ENCODE measurements around the gene IGFL1.

IGFL1 gene

DNA sequence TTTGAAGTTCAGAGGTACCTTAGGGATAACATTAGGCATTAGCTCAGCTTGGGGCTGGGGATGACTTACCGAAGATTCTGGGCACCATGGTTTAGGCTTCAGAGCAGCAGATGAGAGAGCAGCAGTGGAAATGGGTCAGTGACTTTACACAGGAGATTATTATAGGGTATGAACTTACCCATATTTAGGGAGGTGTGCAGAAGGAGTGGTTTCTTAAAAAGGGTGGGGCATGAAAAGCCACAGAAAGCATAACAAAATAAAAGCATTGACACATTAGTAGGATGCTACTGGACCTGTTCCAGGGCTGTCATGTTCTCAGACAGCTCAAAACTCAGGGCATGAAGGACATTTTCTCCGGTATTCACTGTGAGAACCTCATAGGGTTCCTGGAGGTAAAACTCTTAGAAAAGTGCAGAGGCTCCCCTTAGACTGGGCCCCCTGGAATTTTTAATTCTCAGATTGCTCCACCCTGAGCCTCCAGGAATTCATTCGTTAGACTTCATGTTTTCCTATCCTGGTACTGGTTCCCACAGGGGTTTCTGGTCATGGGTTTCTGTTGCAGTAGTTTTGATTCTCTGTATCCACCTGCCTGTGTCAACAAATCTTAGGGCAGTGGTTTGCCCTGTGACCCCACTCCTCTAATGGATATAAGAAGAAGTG is 20.7 kb downstream of the IGFL1 start:
- TF ChIP-seq CTCF (conservative IDR thresholded peaks at IDR 0.05; ENCODE audit: low read length) (no peak), EZH2phosphoT487 (IDR thresholded peaks at IDR 0.05; ENCODE audit: borderline replicate concordance) (no peak)
- peaks cover 15% of the 10 kb centered on the region for H3K27me3 ChIP-seq (ENCODE audit: insufficient read depth, low read length, poor library complexity, severe bottlenecking)
- no peaks in the 10 kb centered on the region for H3F3A ChIP-seq (ENCODE audit: low read depth)
- H2AFZ ChIP-seq (ENCODE audit: low read length) = no peak overlapping the region
- no peaks in the 10 kb centered on the region for H3K9me3 ChIP-seq (ENCODE audit: insufficient read depth, low read depth, low read length)
- H3K4me2 ChIP-seq (ENCODE audit: low read depth, low read length, poor library complexity, severe bottlenecking) = no peak overlapping the region
- H3K79me2 ChIP-seq (ENCODE audit: insufficient read depth, low read length) = no peaks in the 10 kb centered on the region
- no peak overlapping the region for H3K9ac ChIP-seq (ENCODE audit: low read depth, low read length, poor library complexity, severe bottlenecking)
- no peak overlapping the region for H3K4me3 ChIP-seq (ENCODE audit: low read length, poor library complexity, severe bottlenecking)
- no peaks in the 10 kb centered on the region for H4K20me1 ChIP-seq (ENCODE audit: insufficient read depth, low read length, poor library complexity, severe bottlenecking)
- no peaks in the 10 kb centered on the region for H3K9me2 ChIP-seq (replicated peaks; ENCODE audit: low read depth, low read length)
- H3K4me1 ChIP-seq (ENCODE audit: insufficient read depth, low read length, poor library complexity, severe bottlenecking) = no peaks in the 10 kb centered on the region
- no peaks in the 10 kb centered on the region for H3K36me3 ChIP-seq (ENCODE audit: insufficient read depth, low read length)

DNA sequence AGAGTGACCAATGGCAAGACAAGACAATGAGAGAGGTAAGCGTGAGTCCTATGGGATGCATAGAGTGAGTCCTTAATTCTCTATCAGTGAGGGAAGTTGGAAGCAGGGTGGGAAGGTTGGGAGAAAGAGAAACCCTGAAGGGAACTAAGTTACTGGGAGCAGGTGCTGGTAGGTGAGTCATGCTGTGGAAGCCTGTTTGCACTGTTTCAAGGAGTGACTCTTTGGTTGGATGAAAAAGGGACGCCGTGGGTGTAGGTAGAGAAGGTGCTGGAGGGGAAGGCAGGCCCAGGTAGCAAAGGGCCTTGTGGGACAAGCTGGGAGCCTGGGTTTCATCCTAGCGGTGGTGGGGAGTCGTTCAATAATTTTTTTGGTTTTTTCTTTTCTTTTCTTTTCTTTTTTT is 21.9 kb downstream of the IGFL1 start:
- no peak for TF ChIP-seq CTCF (conservative IDR thresholded peaks at IDR 0.05; ENCODE audit: low read length)
- TF ChIP-seq EZH2phosphoT487 (IDR thresholded peaks at IDR 0.05; ENCODE audit: borderline replicate concordance) = no peak
- H3F3A ChIP-seq (ENCODE audit: low read depth) = no peaks in the 10 kb centered on the region
- no peak overlapping the region for H3K4me2 ChIP-seq (ENCODE audit: low read depth, low read length, poor library complexity, severe bottlenecking)
- no peaks in the 10 kb centered on the region for H4K20me1 ChIP-seq (ENCODE audit: insufficient read depth, low read length, poor library complexity, severe bottlenecking)
- H3K9me3 ChIP-seq (ENCODE audit: insufficient read depth, low read depth, low read length) = no peaks in the 10 kb centered on the region
- H3K9ac ChIP-seq (ENCODE audit: low read depth, low read length, poor library complexity, severe bottlenecking) = no peak overlapping the region
- H3K4me1 ChIP-seq (ENCODE audit: insufficient read depth, low read length, poor library complexity, severe bottlenecking) = no peaks in the 10 kb centered on the region
- no peaks in the 10 kb centered on the region for H3K9me2 ChIP-seq (replicated peaks; ENCODE audit: low read depth, low read length)
- H3K79me2 ChIP-seq (ENCODE audit: insufficient read depth, low read length) = no peaks in the 10 kb centered on the region
- no peaks in the 10 kb centered on the region for H3K36me3 ChIP-seq (ENCODE audit: insufficient read depth, low read length)
- no peak overlapping the region for H3K4me3 ChIP-seq (ENCODE audit: low read length, poor library complexity, severe bottlenecking)
- no peak overlapping the region for H2AFZ ChIP-seq (ENCODE audit: low read length)
- H3K27me3 ChIP-seq (ENCODE audit: insufficient read depth, low read length, poor library complexity, severe bottlenecking) = peaks cover 16% of the 10 kb centered on the region

- Histone ChIP-seq H3K9me3 (ENCODE audit: insufficient read depth, low read depth, low read length) (no peaks in the 10 kb centered on the region), H3K4me2 (ENCODE audit: low read depth, low read length, poor library complexity, severe bottlenecking) (no peak overlapping the region), H3K4me3 (ENCODE audit: low read length, poor library complexity, severe bottlenecking) (no peak overlapping the region), H3K36me3 (ENCODE audit: insufficient read depth, low read length) (no peaks in the 10 kb centered on the region), H3K9ac (ENCODE audit: low read depth, low read length, poor library complexity, severe bottlenecking) (no peak overlapping the region), H4K20me1 (ENCODE audit: insufficient read depth, low read length, poor library complexity, severe bottlenecking) (no peaks in the 10 kb centered on the region), H2AFZ (ENCODE audit: low read length) (no peak overlapping the region), H3K4me1 (ENCODE audit: insufficient read depth, low read length, poor library complexity, severe bottlenecking) (no peaks in the 10 kb centered on the region), H3K27me3 (ENCODE audit: insufficient read depth, low read length, poor library complexity, severe bottlenecking) (peaks cover 20% of the 10 kb centered on the region), H3K9me2 (replicated peaks; ENCODE audit: low read depth, low read length) (no peaks in the 10 kb centered on the region), H3K79me2 (ENCODE audit: insufficient read depth, low read length) (no peaks in the 10 kb centered on the region), H3F3A (ENCODE audit: low read depth) (no peaks in the 10 kb centered on the region)
- TF ChIP-seq CTCF (conservative IDR thresholded peaks at IDR 0.05; ENCODE audit: low read length) (no peak), EZH2phosphoT487 (IDR thresholded peaks at IDR 0.05; ENCODE audit: borderline replicate concordance) (no peak)
Measured at GRCh38 chr19:46254776-46255175, 25.2 kb downstream of the IGFL1 start.
